Mammary epithelial cell (primary cell): ENCODE measurements around the gene KRT3.

Source experiments
- EZH2 ChIP-seq: IDR thresholded peaks from 2 replicates; pipeline ENCODE4 v1.6.1; 2012; ENCODE audit warnings: low read length, inconsistent platforms, borderline replicate concordance
- TF ChIP-seq, protein P1 (sequence below), 2 donors: IDR thresholded peaks in 1 of 2; conservative IDR thresholded peaks in 1 of 2; 2 replicates each; pipeline ENCODE4 v1.5.1; 2011 to 2012; ENCODE audit warnings: inconsistent platforms in 2 of 2, low read length in 2 of 2, mild to moderate bottlenecking in 2 of 2, control low read depth in 1 of 2, low read depth in 1 of 2; ENCODE audit not compliant: insufficient read depth in 1 of 2; ENCODE audit errors: extremely low read depth in 1 of 2

DNA sequence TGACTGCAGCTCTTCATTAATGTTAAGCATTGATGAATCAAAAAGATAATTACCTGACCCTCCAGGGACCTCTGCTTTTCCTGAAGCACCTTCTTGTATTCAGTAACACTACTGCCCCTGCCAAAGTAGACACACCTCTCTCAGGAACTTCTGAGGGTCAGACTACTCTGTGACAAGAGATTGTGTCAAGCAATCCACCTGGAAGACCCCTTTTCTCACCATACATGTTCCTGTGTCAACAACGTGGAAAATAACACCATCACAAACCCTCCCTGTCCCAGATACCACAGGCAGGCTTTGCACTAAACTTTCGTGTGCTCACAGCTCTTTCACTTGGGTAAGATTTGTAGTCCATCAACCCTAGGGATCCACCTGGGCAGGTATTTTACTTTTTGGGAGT, 31.9 kb downstream of the KRT3 start:
- TF ChIP-seq, protein P1, sequence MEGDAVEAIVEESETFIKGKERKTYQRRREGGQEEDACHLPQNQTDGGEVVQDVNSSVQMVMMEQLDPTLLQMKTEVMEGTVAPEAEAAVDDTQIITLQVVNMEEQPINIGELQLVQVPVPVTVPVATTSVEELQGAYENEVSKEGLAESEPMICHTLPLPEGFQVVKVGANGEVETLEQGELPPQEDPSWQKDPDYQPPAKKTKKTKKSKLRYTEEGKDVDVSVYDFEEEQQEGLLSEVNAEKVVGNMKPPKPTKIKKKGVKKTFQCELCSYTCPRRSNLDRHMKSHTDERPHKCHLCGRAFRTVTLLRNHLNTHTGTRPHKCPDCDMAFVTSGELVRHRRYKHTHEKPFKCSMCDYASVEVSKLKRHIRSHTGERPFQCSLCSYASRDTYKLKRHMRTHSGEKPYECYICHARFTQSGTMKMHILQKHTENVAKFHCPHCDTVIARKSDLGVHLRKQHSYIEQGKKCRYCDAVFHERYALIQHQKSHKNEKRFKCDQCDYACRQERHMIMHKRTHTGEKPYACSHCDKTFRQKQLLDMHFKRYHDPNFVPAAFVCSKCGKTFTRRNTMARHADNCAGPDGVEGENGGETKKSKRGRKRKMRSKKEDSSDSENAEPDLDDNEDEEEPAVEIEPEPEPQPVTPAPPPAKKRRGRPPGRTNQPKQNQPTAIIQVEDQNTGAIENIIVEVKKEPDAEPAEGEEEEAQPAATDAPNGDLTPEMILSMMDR (conservative IDR thresholded peaks at IDR 0.05 in 1 of 2, IDR thresholded peaks at IDR 0.05 in 1 of 2; ENCODE audit: extremely low read depth in 1 of 2, insufficient read depth in 1 of 2, low read depth in 1 of 2, low read length in 2 of 2), result no peak
- no peak for TF ChIP-seq EZH2
